Left lung (tissue), 10 donors: Measurements from ENCODE around the gene ABTB1. TPM values are rescaled to one million over a fixed set of nuclear protein-coding genes. Genes with fewer than 3 reads are reported as not detected.

Experiments
- ATAC-seq: fragments of 200-7000 bp; cut with Tn5 transposase; one replicate; pipeline ENCODE4 v1.9.1; 2020; ENCODE audit warnings: moderate library complexity
- DNase-seq, 4 donors: peaks; one replicate each; pipeline ENCODE4 v3.0.0-alpha.2; 2013 to 2020
- H3K27ac ChIP-seq, 2 donors: fragments of 200-600 bp; sonication (generic) in 1 of 2; one replicate each; pipeline versions ENCODE4 v1.5.0 to v1.8.0; 2020 to 2021
- H3K27me3 ChIP-seq, 2 donors: fragments of 200-600 bp; sonication (generic) in 1 of 2; one replicate each; pipeline versions ENCODE4 v1.5.0 to v1.8.0; 2020 to 2021
- H3K36me3 ChIP-seq, 2 donors: fragments of 200-600 bp; sonication (generic) in 1 of 2; one replicate each; pipeline versions ENCODE4 v1.5.0 to v1.8.0; 2020 to 2021
- H3K4me1 ChIP-seq, 2 donors: fragments of 200-600 bp; one replicate each; pipeline ENCODE4 v1.8.0; 2021
- H3K4me3 ChIP-seq, 2 donors: fragments of 200-600 bp; sonication (generic) in 1 of 2; one replicate each; pipeline versions ENCODE4 v1.5.0 to v1.8.0; 2020 to 2021; ENCODE audit warnings: mild to moderate bottlenecking in 1 of 2
- H3K9me3 ChIP-seq, 2 donors: fragments of 200-600 bp; sonication (generic) in 1 of 2; one replicate each; pipeline versions ENCODE4 v1.5.0 to v1.8.0; 2020 to 2021
- CTCF ChIP-seq, 2 donors: fragments of 200-600 bp; sonication (generic) in 1 of 2; IDR thresholded peaks; one replicate each; pipeline versions ENCODE4 v1.5.0 to v1.8.0; 2021; ENCODE audit warnings: antibody characterized with exemption in 2 of 2
- intact Hi-C, 2 donors: fragments of 100-400 bp; cut with DNase I; formaldehyde crosslinking; loops; one replicate each; pipeline versions ENCODE4 v1.11.2 to v1.14.2; 2022
- polyA plus RNA-seq, 6 donors: library from polyadenylated mRNA; unstranded; fragments of 120-200 nt; gene quantifications; one replicate each; pipeline ENCODE4 v1.2.1, GENCODE V29; 2013; ENCODE audit not compliant: insufficient read length in 6 of 6
- total RNA-seq, 2 donors: library from RNA; stranded (reverse); fragmentation: NEBNext Ultra II Directional; extraction: Animal tissue kit (Norgen Biotek cat#: 25700); gene quantifications; one replicate each; pipeline ENCODE4 v1.2.1, GENCODE V29; 2021
- donor health status: DM: no; HTN: yes; CAD: no.
- donor health status: DM: no; HTN: no; CAD: no.

The ABTB1 gene
- total and polyA plus RNA-seq, 8 donors, result 20.2 to 56.1 (median 26.8) TPM

- H3K9me3 ChIP-seq, result no peaks in the 10 kb centered on the region
- peaks cover 0 to 10% of the 10 kb centered on the region in 2 donors for H3K4me1 ChIP-seq
- no peak for TF ChIP-seq CTCF (IDR thresholded peaks at IDR 0.05)
- DNase-seq (no peak), ATAC-seq (no peak)
- no peak overlapping the region for H3K4me3 ChIP-seq
- no peak overlapping the region for H3K27ac ChIP-seq
- intact Hi-C loops, result no loop called here
- H3K27me3 ChIP-seq, result no peaks in the 10 kb centered on the region
- H3K36me3 ChIP-seq, result no peaks in the 10 kb centered on the region
Measured at GRCh38 chr3:127667119-127667681, 5.6 kb upstream of the ABTB1 start.

- no peak for ATAC-seq
- no peak for TF ChIP-seq CTCF (IDR thresholded peaks at IDR 0.05)
- no peak overlapping the region for H3K4me3 ChIP-seq
- no peaks in the 10 kb centered on the region for H3K9me3 ChIP-seq
- no peak overlapping the region for H3K27ac ChIP-seq
- no peaks in the 10 kb centered on the region for H3K36me3 ChIP-seq
- DNase-seq, result no peak
- peaks cover 0 to 17% of the 10 kb centered on the region in 2 donors for H3K4me1 ChIP-seq
- H3K27me3 ChIP-seq, result no peaks in the 10 kb centered on the region
- intact Hi-C loops, result no loop called here
Measured at GRCh38 chr3:127668906-127669305, 3.8 kb upstream of the ABTB1 start.

- Histone ChIP-seq H3K36me3 (no peaks in the 10 kb centered on the region), H3K4me3 (no peak overlapping the region), H3K27me3 (no peaks in the 10 kb centered on the region), H3K27ac (no peak overlapping the region), H3K4me1 (peaks cover 0 to 25% of the 10 kb centered on the region in 2 donors), H3K9me3 (no peaks in the 10 kb centered on the region)
- DNase-seq (peak in 2 of 4 donors; percentile 23 to 64), ATAC-seq (no peak)
- intact Hi-C loops, result no loop called here
- no peak for TF ChIP-seq CTCF (IDR thresholded peaks at IDR 0.05)
Measured at GRCh38 chr3:127669541-127670228, 3.1 kb upstream of the ABTB1 start.

- no peak for TF ChIP-seq CTCF (IDR thresholded peaks at IDR 0.05)
- no peaks in the 10 kb centered on the region for H3K9me3 ChIP-seq
- H3K4me1 ChIP-seq, result peaks cover 0 to 29% of the 10 kb centered on the region in 2 donors
- H3K36me3 ChIP-seq, result no peaks in the 10 kb centered on the region
- ATAC-seq (no peak), DNase-seq (peak in 2 of 4 donors; percentile 24 to 34)
- no peaks in the 10 kb centered on the region for H3K27me3 ChIP-seq
- no peak overlapping the region for H3K27ac ChIP-seq
- no peak overlapping the region for H3K4me3 ChIP-seq
- intact Hi-C loops, result no loop called here
Measured at GRCh38 chr3:127670229-127670559, 2.6 kb upstream of the ABTB1 start.

GRCh38 chr3:127670761-127671522, 1.8 kb upstream of the ABTB1 start:
- intact Hi-C loops, result no loop called here
- no peak for TF ChIP-seq CTCF (IDR thresholded peaks at IDR 0.05)
- DNase-seq (peak in 2 of 4 donors; percentile 30 to 70), ATAC-seq (no peak)
- Histone ChIP-seq H3K4me1 (peaks cover 0 to 29% of the 10 kb centered on the region in 2 donors), H3K4me3 (no peak overlapping the region), H3K27ac (no peak overlapping the region), H3K36me3 (no peaks in the 10 kb centered on the region), H3K27me3 (no peaks in the 10 kb centered on the region), H3K9me3 (no peaks in the 10 kb centered on the region)
